M059J (cell line): ENCODE measurements around the gene STK17B. TPM values are rescaled to one million over a fixed set of nuclear protein-coding genes. Genes with fewer than 3 reads are reported as not detected.

ENCODE experiments used
- DNase-seq: peaks from one replicate; pipeline ENCODE4 v3.0.0-alpha.2; 2012; ENCODE audit warnings: low read depth
- total RNA-seq: library from RNA; depleted of rRNA; stranded (reverse); fragments of >200 nt; shearing (Covaris generic); gene quantifications from 2 replicates; pipeline ENCODE4 v1.2.3, GENCODE V29; 2014

STK17B gene
- total RNA-seq, 1 experiment from 2014 or later, result 11.3 TPM

DNA sequence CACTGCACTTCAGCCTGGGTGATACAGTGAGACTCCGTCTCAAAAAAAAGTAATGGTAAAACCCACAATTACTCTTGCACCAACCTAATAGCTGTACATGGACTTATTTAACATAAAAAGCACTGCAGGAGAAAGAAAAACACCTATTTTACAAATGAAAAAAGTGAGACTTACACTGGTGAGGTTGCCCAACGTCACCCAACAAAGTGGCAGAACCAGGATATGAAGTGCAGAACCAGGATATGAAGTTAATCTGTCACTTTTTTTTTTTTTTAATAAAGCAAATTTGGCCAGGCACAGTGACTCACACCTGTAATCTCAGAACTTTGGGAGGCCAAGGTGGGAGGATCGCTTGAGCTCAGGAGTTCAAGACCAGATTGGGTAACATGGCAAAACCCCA, 13.5 kb upstream of the STK17B start:
- no peak for DNase-seq

DNA sequence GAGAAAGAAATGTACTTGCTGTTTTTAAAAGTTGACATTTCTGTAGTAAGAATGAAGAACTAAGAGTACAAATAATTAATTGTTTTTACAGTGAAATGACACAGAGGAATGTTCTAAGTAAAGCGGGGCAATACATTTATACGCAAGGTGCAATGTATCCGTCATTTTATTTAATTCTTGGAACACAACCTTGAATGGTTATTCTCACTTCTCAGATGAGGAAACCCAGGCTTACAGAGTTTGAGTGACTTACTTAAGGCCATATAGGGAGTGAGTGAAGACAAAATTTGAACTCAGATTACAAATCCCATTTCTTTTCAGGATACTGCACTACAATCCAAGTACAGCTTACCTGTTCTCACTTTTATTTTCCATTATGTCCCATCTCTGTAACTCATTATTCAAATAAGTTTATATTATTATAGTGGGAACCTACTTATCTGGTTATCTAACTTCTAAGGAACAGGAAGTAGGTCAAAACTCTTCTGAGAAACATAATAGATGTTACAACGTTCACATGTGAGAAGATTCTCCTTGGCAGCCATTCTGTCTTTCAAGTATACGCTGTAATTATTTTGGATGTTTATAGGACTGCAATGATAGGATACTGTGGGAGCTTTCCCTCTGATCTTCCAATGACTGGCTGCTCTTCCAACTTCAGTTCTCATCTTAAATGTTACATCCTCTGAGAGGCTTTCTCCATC, 12.3 kb upstream of the STK17B start:
- DNase-seq, result no peak

DNA sequence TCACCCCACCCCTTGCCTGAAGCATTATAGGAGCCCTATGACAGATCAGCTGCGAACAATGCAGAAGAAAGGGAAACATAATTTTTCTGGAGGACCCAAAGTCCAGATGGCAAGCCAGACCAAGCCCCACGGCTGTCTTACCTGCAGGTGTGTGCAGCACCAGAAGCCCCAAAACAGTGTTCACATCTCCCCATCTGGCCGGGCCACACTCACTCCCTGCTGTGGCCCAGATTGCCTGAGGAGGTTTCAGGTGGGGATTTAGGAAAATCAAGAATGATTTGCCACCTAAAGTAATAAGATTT, 11.7 kb upstream of the STK17B start:
- no peak for DNase-seq

DNA sequence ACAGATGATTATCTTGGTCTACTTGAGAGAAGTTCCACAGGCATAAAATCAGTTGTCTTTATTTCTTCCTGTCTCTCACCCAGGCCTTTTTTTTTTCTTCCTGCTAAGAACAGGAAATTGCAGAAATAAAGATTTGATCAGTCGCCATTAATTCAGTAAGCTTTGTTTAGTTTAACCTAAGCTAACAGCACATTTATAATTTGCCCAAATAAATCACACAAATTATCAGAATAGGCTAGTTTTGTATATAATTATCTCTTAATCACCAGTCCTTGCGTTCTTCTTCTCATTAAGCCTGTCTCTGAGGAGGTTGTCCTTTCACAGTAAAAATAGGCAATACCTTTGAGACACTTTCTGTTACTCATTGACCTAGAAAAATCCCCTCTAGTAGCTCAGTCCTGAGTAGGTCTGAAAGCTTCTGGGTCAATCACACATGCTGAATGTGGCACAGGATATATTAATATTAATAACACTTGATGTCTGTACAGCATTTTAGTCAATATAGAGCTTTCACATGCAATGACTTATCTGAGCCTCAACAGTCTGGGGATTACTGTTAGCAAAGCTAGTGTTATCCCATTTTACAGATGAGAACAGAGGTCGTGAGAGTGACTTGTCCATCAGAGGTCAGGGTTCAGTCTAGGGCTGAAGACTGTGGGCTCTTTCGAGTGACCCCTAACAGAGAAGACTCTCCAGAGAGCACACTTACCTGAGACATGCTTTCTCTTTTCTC, 11.2 kb upstream of the STK17B start:
- no peak for DNase-seq

DNA sequence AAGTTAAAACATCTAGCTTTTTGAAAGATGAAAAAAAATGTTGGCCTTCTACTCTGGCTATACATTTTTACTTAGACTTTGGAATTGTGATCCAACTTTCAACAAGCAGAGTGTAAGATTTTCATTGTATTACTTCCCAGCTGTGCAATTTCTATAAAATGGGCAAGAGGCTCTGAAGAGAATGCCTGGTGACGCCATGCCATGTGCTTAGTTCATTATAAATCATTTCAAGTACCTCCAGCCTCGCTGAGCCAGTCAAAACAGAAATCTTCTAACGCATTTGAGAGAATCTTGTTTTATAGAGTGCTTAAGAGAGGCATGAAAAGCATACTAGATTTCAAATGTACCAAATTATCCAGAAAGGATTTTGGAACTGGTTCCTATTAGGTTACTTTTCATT, 10.1 kb upstream of the STK17B start:
- DNase-seq, result no peak

DNA sequence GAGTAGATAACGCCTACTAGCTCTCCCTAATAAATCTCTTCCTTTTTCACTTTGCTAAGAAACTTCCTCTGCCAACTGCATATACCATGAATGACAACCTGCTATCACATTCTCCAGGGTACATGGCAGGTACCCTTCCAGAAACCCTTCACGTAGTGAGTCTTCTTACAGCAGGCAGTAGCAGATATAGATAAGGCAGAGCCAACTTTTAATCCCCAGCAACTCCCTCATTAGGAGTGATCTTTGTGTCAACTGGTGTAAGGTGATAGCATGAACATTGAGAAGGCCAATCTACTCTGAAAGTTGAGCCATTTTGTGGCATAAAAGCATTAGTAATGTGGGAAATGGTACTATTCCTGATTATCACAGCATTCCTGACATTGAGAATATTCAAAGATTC, 5.7 kb upstream of the STK17B start:
- no peak for DNase-seq

DNA sequence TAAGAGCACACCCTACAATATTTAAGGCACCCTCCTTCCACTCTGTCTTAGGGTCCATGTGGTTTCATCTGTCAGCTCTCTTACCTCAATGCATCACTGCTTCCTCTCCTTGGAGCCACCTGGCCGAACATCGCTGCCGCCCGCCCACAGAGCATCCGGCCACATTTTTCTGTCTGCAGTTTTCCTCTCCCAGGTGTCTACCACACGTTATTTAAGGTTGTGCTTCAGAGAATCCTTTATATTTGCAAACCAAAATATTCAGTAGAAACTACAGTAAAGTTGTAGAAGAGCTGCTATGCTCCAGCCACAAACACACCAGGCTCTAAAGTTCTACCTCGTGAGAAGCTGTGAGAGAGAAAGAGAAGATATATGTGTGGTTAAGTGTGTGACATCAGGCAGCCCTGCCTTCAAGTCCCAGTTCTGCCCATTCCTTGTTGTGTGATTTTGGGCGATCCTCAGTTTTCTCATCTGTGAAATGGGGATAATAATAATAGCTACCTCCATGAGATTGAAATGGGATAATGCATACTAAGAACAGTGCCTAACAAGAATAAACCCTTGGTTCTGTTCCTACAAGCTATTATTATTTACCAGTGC, 4.9 kb upstream of the STK17B start:
- DNase-seq, result no peak

DNA sequence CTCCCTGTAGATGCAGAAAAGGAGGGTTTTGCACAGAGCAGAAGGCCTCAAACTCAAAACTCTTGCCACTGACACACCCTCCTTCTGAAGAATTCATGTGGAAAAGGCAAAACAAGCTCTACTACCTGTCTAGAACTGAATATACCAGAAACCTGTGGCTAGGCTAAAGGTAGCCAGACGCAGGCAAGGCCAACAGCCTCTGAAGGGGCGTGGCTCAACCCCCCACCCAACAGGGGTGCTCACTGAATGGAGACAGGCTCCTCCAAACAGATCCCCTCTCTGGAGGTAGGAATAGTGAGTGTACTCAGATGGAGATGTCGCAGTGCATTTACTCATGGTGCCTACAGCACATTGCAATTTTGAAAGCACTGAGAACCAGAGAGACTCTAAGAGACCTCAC, 3.0 kb upstream of the STK17B start:
- no peak for DNase-seq

DNA sequence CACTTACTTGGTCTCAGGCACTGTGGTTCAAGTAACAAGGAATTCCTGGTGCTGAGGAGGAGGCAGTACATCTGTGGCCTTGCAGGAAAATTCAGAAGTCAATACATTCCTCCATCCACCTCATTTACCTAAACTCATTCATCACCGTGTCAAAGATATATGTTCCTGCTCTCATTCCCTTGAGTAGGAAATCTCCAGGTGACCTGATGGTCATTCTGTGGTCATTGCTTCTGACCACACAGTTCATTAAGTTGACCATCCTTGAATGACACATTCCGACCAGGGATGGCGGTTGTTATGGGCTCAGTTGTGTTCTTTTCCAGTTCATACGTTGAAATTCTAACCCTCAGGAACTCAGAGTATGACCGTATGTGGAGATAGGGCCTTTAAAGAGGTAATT, 2.1 kb upstream of the STK17B start:
- peak; percentile 93 for DNase-seq

DNA sequence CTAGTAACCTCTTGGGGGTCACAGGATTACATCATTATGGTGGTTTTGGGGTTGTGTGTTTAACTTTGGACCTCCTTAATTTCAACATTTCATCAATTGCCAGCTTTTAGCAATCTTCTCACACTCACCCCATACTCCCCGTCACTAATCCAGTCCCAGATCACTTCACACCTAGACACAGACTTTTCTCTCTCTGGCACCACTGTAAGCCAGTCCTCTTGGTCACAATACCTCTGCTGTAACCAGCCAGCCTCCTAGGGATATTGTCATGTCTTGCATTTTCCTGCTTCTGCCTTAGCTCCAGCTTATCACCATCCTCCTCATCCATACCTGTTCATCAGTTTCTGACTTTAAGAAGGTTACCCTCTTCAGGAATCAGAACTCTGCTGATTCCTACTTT, 1.6 kb upstream of the STK17B start:
- DNase-seq, result no peak

DNA sequence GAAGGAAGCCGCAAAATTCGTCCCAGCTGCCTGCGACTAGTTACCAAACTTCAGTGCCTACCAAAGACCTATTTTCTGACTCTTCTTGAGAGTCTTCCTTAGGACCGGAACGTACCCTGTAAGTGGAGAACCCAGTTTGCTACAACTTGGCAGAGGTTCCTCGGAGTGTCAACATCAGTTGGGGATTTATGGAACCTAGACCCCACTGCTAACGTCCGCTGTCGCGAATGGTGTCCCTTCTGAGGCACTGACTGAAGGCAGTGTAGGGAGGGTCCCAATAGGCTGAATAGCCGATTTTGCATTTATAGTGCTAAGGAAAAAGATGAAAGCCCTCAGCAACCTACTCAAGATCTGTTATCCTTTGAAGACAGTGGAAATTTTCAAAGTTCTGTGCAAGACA, 568 bp upstream of the STK17B start:
- no peak for DNase-seq

DNA sequence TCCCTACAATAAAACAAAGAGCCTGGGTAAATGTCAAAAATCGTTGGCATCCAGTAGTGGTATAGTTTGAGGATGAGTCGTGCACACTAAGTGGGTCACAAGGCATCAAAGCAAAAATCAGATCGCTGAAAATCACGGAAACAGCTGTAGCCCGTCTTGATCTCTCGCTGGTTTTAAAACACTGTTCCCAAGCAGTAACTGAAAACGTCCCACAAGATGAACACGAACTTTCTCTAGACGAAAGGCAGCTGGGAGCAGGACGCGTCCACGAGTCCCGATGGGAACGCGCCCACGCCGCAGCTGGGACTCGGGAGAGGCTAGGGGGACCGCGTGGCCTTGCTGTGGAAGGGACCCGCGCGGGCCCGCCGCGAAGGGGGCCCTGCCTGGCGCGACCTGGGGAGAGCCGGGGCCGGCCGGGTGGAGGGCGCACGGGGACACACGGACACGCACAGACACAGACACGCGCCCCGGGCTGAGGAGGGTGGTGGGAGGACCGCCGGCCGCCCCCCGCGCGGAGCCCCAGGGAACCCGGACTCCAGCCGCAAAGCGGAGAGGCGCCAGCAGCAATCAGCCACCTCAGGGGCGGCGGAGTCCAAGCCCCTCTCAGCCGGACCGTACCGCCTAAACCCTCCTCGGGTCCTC, 651 bp downstream of the STK17B start:
- peak; percentile 69 for DNase-seq

DNA sequence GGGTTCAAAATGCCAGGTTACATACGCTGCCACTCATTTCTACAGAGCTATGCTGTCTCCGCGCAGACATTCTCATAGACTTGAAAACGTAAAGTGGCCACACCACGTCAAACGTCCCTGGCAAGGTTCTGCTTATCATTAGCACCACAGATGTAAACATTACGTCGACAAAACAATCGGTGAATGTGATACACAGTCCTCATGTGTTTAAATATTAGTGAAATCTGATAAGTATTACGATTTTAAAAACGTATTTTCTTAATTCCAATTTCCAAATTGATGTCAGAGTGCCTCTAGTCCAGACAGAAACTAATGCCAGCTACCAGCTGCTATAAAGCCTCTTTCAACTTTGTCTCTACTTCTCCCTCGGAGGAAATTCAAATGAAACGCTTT, 1.2 kb downstream of the STK17B start:
- DNase-seq, result peak; percentile 56

DNA sequence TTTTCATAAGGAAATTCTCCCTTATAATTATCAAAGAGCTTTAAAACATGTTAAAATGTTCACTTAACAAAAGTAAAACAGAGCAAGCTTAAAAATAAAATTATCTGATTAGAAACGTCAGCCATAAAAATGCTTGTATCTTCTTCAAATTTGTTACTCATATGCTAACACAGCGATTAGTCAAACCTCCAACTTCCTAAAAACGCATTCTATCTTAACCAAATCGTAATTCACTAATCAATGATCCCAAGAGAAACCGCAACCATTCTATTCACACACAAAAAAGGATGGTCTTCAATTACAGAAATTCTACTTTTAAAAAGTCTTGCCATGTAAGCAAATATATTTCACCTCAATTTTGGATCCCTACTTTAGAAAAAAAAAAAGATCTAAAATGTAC, 1.9 kb downstream of the STK17B start:
- no peak for DNase-seq

DNA sequence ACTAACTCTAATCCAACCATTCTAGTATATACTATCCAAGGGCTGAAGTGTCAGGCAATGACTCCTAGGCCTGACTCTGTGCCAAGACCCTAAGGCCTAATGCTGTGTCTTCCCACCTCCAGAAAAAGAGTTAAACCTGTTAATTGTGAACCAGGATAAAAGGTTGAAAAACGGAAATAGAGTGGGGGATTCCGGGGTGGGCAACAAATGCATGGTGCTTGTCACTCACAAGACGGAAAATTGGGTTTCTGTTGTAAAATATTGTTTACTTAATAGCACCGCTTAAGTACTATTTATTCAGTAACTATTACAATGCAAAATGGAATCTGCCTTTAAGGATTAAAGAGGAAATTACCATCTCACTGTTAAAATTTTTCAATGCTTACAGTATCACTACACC, 3.2 kb downstream of the STK17B start:
- peak; percentile 74 for DNase-seq

DNA sequence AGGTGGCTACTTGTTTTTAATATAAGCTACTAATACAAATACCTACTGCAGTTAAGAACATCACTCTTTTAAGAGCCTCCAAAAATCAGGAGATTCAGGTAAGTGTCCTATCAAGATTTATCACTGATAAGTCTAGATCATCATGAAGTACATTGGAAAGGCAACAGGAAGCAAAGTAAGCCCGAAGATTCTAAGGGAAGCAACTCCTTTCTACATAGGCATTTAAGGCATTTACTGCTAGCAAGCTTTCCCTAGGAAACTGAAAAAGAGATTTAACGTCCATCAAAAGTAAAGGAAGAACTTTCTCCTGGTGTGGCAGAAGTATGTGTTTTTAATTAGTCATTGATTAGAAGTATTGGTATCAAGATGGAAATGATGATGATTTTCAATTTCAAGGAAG, 3.7 kb downstream of the STK17B start:
- DNase-seq, result no peak

DNA sequence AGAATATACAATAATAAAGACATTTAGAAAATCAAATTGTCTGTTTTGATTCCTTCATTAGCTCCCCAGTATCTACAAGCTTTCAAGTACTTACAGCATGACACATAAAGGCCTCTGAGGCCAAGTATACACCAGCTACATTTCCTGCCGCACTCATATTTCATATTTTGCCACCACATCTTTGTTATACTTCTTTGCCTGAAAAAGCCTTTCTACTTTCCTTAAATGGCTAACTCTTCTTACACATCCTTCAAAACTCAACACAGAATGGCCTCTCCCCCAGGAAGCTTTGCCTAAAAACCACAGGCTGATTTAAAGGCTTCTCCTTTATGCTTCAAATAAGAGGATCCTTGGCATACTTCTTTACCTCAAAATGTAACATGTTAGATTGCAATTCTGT, 4.5 kb downstream of the STK17B start:
- peak; percentile 63 for DNase-seq

DNA sequence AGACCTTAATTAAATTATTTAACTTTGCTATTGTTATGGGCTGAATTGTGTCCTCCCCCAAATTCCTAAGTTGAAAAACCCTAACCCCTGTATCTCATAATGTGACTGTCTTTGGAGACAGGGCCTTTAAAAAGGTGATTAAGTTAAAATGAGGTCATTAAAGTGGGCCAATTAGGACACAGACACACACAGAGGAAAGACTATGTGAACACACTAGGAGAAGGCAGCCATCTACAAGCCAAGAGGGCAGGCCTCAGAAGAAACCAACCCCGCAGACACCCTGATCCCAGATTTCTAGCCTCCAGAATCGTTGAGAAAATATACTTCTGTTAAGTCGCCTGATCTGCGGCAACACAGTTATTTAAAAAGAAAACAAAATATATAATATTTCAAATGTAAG, 6.4 kb downstream of the STK17B start:
- DNase-seq, result no peak

DNA sequence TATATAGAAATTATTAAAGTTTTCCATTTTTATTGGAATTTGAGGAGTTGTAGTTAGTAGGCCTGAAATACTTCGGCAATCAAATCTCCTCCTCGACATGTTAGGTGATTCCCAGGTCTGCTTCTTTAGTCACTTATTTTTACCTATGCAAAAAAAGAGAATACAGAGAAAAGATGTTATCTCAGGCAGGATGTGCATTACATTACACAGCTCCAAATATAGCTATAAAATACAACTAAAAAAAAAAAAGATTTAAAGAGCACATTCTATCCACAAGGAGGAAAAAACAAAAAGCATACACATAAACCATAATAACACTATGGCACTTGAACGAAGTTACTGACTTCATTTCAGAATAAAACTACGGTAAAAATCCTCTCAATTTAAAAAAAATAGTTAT, 8.1 kb downstream of the STK17B start:
- DNase-seq, result no peak

DNA sequence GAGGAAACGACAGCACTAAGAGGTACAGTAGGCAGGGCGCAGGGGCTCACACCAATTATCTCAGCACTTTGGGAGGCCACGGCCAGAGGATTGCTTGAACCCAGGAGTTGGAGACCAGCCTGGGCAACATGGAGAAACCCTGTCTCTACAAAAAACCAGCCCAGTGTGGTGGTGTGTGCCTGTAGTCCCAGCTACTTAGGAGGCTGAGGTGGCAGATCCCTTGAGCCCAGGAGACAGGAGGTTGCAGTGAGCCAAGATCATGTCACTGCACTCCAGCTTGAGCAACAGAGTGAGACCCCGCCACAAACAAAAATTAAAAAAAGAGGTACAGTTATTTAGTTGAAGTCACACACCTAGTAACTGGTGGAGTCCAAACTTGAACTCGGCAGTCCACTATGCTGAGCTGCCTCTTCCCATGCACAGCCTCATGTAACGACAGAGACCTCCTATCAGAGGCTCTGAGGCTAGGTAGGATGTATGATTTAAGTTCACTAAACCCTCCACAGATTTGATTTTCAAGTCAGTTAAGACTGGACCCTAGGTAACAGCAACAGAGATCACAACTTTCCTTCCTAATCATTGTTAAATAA, 8.7 kb downstream of the STK17B start:
- DNase-seq, result no peak

DNA sequence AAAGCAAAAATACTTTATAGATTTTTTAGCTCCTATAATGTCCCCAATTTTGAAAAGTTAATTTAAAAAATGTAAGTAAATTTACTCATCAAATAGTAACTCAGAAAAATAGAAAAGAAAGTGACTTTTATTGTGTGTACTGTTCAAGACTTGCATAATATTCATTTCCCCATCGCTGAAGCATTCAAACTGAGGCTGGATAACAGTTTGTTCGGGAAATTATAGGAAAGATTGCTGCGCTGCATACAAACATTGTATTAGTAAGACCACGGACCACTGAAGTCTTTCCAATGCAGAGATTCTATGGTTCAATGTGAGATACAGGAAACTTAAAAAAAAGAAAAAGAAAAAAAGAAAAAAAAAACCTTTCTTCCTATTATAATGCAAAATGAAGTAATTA, 10.4 kb downstream of the STK17B start:
- DNase-seq, result no peak

DNA sequence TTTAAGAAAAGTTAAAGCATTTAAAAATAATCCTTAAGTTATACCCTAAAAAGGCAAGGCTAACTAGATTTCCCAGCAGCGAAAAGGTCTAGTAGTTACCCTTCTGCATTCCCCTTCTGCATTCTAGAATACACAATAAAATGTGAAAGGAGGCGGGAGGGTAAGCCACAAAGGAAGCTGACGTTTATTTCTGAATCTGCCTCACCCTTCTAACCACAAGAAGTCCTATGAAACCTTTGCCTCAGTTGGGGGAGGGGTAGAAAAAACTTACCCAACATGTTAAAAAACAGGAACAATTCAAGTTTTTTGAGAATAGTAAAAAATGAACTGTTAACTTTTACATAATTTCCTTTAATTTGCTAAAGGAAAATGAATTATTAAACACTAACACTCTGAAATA, 11.3 kb downstream of the STK17B start:
- DNase-seq, result peak; percentile 91
